ENCODE results near the gene TRIM65.
A peak's percentile ranks its signal among the peaks of the same experiment; 100 is the strongest.

DNA sequence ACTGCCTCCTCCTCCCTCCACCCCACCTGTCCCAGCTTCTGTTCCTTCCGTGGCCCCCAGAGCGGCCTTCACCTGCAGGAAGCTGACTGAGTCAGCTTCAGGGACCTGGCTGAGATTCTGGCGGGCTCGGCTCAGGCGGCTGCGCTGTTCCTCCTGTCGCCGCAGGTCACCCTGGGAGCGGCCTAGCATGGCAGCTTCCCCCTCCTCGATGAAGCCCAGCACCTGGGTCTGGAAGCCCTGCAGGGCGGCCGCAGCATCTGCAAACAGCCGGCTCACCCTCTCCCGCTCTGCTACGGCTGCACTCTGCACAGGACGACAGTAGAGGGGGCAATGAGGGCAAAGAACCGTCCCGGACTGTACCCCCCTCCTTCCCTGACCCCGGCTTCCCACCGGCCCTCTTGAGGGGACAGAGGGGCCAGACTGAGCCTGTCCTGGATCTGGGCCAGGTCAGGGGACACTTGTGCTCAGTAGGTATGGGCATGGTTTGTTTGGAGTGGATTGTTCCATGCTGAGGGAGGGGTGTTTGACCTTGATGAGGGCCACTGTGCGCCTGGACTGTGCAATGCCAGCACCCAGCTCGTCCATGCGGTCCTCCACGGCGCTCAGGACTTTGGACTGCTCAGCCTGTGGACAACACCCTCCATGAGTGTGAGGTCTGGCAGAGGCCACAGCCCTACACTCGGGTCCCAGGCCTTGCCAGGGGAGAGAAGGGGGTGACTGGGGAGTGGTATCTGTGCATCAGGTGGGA lies 20.4 kb downstream of the TRIM65 start:
- TF ChIP-seq CTCF (conservative IDR thresholded peaks at IDR 0.05 in 1 of 2, IDR thresholded peaks at IDR 0.05 in 1 of 2; ENCODE audit: extremely low read depth in 1 of 2, insufficient read depth in 1 of 2, low read depth in 1 of 2, low read length in 2 of 2) = peak; percentile 2 to 31
- no peak for TF ChIP-seq EZH2 (IDR thresholded peaks at IDR 0.05; ENCODE audit: borderline replicate concordance, low read length)

Data from mammary epithelial cell (primary cell).